GM12875 (cell line): ENCODE data around the gene DEFB123.
"Not testable (repeated sequence)": the region's sequence is repeated elsewhere in the genome, so short reads cannot be mapped to it uniquely, and the experiment has no call there.

Experiments
- H3K4me3 ChIP-seq: one replicate; pipeline ENCODE4 v1.5.1; 2011; ENCODE audit warnings: low read depth, low read length, control low read depth
- CTCF ChIP-seq: IDR thresholded peaks from 2 replicates; pipeline ENCODE4 v1.5.1; 2011; ENCODE audit warnings: low read depth, mild to moderate bottlenecking, control low read depth, inconsistent platforms, low read length, moderate library complexity, borderline replicate concordance; ENCODE audit not compliant: insufficient read depth

DEFB123 gene

GRCh38 chr20:31449511-31450414, 9.3 kb downstream of the DEFB123 start:
- no peak for TF ChIP-seq CTCF
- H3K4me3 ChIP-seq: no peak overlapping the region

- no peak for TF ChIP-seq CTCF
- H3K4me3 ChIP-seq: no peak overlapping the region
Observed at GRCh38 chr20:31452575-31452974, 12.1 kb downstream of the DEFB123 start.

- H3K4me3 ChIP-seq: no peak overlapping the region
- TF ChIP-seq CTCF: no peak
Observed at GRCh38 chr20:31454361-31454760, 13.9 kb downstream of the DEFB123 start.

- H3K4me3 ChIP-seq: not testable (repeated sequence)
Observed at GRCh38 chr20:31470946-31471345, 30.5 kb downstream of the DEFB123 start.

GRCh38 chr20:31472395-31473330, 32.2 kb downstream of the DEFB123 start:
- TF ChIP-seq CTCF: no peak
- no peak overlapping the region for H3K4me3 ChIP-seq

GRCh38 chr20:31473331-31474096, 33.1 kb downstream of the DEFB123 start:
- no peak overlapping the region for H3K4me3 ChIP-seq
- no peak for TF ChIP-seq CTCF

- H3K4me3 ChIP-seq: no peak overlapping the region
- TF ChIP-seq CTCF: no peak
Observed at GRCh38 chr20:31474097-31474436, 33.6 kb downstream of the DEFB123 start.
